Measurements from ENCODE around the gene AP2B1.

DNA sequence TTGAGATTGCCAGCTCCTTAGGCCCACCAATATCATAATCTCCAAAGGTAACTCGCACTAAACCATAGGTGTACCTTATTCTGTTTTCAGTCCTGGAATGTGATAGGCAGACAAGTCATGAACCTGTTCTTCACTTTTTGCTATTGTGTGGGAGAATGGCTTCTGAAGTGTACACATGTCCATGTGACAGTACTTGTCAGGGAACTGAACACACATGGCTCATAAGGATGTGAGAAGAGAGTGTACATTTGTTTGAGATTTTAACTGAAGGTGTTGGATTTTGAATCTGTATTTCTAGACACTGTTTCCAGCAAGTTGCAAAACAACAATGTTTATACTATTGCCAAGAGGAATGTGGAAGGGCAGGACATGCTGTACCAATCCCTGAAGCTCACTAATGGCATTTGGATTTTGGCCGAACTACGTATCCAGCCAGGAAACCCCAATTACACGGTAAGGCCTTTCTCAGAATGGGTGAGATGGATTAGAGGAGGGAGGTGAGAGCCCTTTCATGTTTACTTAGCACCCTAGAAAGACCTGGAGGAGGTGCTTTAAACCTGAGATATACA, 129.9 kb downstream of the AP2B1 start:
- TF ChIP-seq POLR2A (IDR thresholded peaks at IDR 0.05; ENCODE audit: low read length) (no peak), GATA1 (IDR thresholded peaks at IDR 0.05; ENCODE audit: low read depth, low read length) (no peak)

All from erythroblast (primary cell).